ENCODE measurements around the gene KATNB1. TPM values are rescaled to one million over a fixed set of nuclear protein-coding genes. Genes with fewer than 3 reads are reported as not detected.
A peak's percentile ranks its signal among the peaks of the same experiment; 100 is the strongest.

KATNB1 gene
- total RNA-seq, 4 donors from 2014 or later = 16.8 to 30.2 (median 21.0) TPM

DNA sequence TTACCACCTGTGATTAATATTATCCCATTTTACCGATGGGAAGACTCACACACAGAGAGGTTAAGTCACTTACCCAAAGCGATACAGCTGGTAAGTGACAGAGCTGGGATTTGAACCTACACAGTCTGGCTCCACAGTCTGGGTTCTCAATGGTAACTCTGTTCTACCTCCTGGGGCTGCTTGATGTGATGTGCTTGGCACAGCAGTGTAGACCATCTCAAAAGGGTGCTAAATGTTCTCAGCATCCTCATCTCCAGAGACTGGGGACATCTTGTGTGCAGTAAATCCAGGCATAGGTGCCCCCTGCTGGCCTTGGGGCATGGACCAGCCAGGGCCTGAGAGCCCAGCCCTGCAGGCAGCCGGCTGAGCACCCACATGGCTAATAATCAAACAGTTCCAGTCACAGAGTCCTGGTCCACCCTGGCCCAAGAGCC lies 15.4 kb upstream of the KATNB1 start:
- intact Hi-C loops (cut with DNase I) = no loop called here
- Histone ChIP-seq H3K27me3 (peaks cover 0 to 27% (median 0%) of the 10 kb centered on the region in 4 donors), H3K4me1 (no peaks in the 10 kb centered on the region), H3K27ac (no peak overlapping the region), H3K36me3 (no peaks in the 10 kb centered on the region), H3K4me3 (no peak overlapping the region), H3K9me3 (no peaks in the 10 kb centered on the region)
- no peak for DNase-seq
- WGBS, 2 donors = 66 to 71% methylated on average over 2 of the region's 3 CpGs
- TF ChIP-seq POLR2A (IDR thresholded peaks at IDR 0.05) = no peak
- TF ChIP-seq, protein P1, sequence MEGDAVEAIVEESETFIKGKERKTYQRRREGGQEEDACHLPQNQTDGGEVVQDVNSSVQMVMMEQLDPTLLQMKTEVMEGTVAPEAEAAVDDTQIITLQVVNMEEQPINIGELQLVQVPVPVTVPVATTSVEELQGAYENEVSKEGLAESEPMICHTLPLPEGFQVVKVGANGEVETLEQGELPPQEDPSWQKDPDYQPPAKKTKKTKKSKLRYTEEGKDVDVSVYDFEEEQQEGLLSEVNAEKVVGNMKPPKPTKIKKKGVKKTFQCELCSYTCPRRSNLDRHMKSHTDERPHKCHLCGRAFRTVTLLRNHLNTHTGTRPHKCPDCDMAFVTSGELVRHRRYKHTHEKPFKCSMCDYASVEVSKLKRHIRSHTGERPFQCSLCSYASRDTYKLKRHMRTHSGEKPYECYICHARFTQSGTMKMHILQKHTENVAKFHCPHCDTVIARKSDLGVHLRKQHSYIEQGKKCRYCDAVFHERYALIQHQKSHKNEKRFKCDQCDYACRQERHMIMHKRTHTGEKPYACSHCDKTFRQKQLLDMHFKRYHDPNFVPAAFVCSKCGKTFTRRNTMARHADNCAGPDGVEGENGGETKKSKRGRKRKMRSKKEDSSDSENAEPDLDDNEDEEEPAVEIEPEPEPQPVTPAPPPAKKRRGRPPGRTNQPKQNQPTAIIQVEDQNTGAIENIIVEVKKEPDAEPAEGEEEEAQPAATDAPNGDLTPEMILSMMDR (IDR thresholded peaks at IDR 0.05) = peak; percentile 12 to 54 (median 36)

DNA sequence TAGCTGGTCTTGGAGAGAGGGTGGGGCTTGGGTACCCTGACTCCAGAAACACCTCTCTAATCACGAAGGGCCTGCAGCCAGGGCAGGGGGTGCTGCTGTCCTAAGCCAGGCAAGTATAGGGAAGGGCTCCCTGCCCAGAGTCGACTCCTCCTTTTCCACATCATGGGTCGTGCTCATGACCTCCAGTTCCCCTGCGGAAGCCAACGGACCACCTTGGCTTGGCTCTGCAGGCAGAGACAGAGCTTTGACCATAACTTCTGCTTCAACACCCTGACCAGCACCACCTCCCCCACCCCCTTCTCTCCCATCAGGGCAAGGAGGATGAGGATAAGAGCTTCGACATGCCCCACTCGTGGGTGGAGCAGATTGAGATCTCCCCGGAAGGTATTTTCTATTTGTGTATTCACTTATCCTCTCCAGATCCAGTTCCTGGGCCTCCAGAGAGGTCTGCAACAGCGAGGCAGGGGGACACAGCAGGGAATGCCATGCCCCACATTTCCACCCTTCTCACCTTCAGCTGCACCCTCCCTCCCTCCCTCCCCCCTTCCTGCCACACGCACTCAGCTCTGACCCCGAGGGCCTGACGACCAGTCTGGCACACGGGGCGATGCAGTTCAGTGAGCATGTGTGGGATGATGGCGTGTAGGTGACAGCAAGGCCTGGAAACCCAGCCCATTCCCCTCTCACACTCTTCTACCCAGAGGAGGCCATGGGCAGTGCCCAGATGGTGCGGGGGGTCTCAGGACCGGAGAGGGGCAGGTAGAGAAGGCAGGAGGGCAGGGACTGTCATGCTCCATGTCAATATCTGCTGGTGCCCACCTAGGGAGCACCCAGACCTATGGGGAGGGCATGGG lies 14.0 kb upstream of the KATNB1 start:
- H3K36me3 ChIP-seq = no peaks in the 10 kb centered on the region
- no peak overlapping the region for H3K4me3 ChIP-seq
- DNase-seq = no peak
- no peak overlapping the region for H3K27ac ChIP-seq
- no peaks in the 10 kb centered on the region for H3K9me3 ChIP-seq
- TF ChIP-seq, protein P1 (IDR thresholded peaks at IDR 0.05) = no peak
- no peak for TF ChIP-seq POLR2A (IDR thresholded peaks at IDR 0.05)
- H3K27me3 ChIP-seq = peaks cover 0 to 17% (median 0%) of the 10 kb centered on the region in 4 donors
- WGBS, 2 donors = 63 to 84% methylated on average over 4 to 7 of the region's 17 CpGs
- intact Hi-C loops (cut with DNase I) = no loop called here
- no peaks in the 10 kb centered on the region for H3K4me1 ChIP-seq

DNA sequence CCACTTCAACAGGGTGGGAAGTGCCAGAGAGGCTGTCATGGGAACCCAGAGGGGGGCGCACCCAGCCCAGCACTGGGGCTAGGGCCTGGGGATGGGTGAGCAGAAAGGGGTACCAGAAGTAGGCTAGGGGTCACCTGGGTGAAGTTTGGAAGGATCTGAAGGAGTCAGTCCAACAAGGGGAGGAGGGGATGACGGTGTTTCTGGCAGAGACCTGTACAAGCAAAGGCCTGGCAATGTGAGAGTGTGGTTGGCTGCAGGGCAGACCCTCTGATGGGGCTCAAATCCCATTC lies 13.4 kb upstream of the KATNB1 start:
- WGBS, 2 donors = 82 to 100% methylated on average over 2 of the region's 2 CpGs
- no peak overlapping the region for H3K27ac ChIP-seq
- H3K9me3 ChIP-seq = no peaks in the 10 kb centered on the region
- no peak for TF ChIP-seq POLR2A (IDR thresholded peaks at IDR 0.05)
- no peak for DNase-seq
- no peak overlapping the region for H3K4me3 ChIP-seq
- H3K4me1 ChIP-seq = no peaks in the 10 kb centered on the region
- intact Hi-C loops (cut with DNase I) = no loop called here
- peaks cover 0 to 17% (median 0%) of the 10 kb centered on the region in 4 donors for H3K27me3 ChIP-seq
- H3K36me3 ChIP-seq = no peaks in the 10 kb centered on the region

DNA sequence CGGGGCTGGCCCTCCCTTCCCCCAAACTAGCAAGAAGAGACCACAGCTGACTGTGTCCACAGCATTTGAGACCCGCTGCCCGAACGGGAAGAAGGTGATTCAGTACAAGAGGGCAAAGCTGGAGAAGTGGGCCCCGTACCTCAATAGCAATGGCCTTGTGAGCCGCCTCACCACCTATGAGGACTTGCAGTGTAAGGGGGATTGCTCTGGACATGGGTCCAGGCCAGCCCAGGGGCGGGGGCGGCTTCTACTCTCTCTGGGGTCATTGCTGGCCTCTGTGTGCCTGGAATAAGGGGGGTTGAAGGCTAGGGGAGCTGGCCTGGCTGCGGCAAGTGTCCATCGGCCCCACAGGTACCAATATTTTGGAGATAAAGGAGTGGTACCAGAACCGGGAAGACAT lies 12.9 kb upstream of the KATNB1 start:
- no peak overlapping the region for H3K27ac ChIP-seq
- no peak overlapping the region for H3K4me3 ChIP-seq
- H3K27me3 ChIP-seq = peaks cover 0 to 14% (median 0%) of the 10 kb centered on the region in 4 donors
- intact Hi-C loops (cut with DNase I) = no loop called here
- 0 to 76% methylated on average over 1 to 8 of the region's 11 CpGs for WGBS, 2 donors
- H3K9me3 ChIP-seq = no peaks in the 10 kb centered on the region
- no peak for DNase-seq
- no peaks in the 10 kb centered on the region for H3K36me3 ChIP-seq
- no peaks in the 10 kb centered on the region for H3K4me1 ChIP-seq
- TF ChIP-seq POLR2A (IDR thresholded peaks at IDR 0.05) = no peak

DNA sequence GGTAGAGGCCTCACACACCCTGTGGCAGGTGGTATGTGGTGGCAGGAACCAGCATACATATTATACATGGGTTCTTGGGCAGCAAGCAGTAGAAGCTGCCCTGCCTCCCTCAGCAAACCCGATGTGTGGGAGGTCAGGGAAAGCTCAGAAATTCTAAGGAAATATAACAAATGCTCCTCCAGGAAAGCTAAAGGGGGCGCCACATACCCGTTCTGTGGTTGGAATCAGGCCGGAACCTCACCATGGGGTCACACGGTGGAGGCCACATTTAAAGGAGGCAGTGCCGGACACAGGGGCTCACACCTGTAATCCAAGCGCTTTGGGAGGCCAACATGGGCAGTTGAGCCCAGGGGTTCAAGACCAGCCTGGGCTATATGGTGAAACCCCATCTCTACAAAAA lies 12.4 kb upstream of the KATNB1 start:
- WGBS, 2 donors = 71 to 76% methylated on average over 3 to 7 of the region's 7 CpGs
- Histone ChIP-seq H3K4me1 (no peaks in the 10 kb centered on the region), H3K27me3 (peaks cover 0 to 8% (median 0%) of the 10 kb centered on the region in 4 donors), H3K36me3 (no peaks in the 10 kb centered on the region), H3K27ac (no peak overlapping the region), H3K4me3 (no peak overlapping the region), H3K9me3 (no peaks in the 10 kb centered on the region)
- no peak for DNase-seq
- intact Hi-C loops (cut with DNase I) = no loop called here
- no peak for TF ChIP-seq POLR2A (IDR thresholded peaks at IDR 0.05)
- TF ChIP-seq, protein P1 (IDR thresholded peaks at IDR 0.05) = peak in 2 of 6 experiments; percentile 9 to 33

DNA sequence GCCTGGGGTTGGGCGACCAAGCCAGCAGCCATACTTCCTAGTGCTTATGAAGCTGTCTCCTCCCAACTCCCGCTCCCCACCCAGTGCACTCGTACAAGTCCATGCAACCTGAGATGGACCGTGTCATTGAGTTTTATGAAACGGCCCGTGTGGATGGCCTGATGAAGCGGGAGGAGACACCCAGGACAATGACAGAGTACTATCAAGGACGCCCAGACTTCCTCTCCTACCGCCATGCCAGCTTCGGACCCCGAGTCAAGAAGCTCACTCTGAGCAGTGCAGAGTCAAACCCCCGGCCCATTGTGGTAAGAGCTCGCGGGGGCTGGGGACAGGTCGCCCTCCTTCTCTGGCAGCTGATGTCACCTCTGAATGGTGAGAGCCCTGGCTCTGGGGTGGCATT lies 11.0 kb upstream of the KATNB1 start:
- Histone ChIP-seq H3K36me3 (no peaks in the 10 kb centered on the region), H3K4me3 (no peak overlapping the region), H3K27me3 (peaks cover 0 to 7% (median 0%) of the 10 kb centered on the region in 4 donors), H3K27ac (no peak overlapping the region), H3K4me1 (no peaks in the 10 kb centered on the region), H3K9me3 (no peaks in the 10 kb centered on the region)
- intact Hi-C loops (cut with DNase I) = no loop called here
- DNase-seq = no peak
- WGBS, 2 donors = 80 to 95% methylated on average over 4 to 9 of the region's 15 CpGs
- no peak for TF ChIP-seq POLR2A (IDR thresholded peaks at IDR 0.05)
- TF ChIP-seq, protein P1 (IDR thresholded peaks at IDR 0.05) = no peak
